DOHH2 (cell line): Measurements from ENCODE around the gene GPSM3.

Source experiments
- H3F3A ChIP-seq: fragments of 200-600 bp; sonication (generic), shearing (Covaris generic); 2 replicates; pipeline ENCODE4 v1.6.0; 2016; ENCODE audit warnings: antibody characterized with exemption, mild to moderate bottlenecking; ENCODE audit not compliant: control insufficient read depth, insufficient read depth
- H3K27ac ChIP-seq: fragments of 200-600 bp; sonication (generic); 2 replicates; pipeline ENCODE4 v1.5.1; 2014; ENCODE audit warnings: low read depth, mild to moderate bottlenecking, low read length, moderate library complexity
- H3K27me3 ChIP-seq: fragments of 200-600 bp; sonication (generic); 2 replicates; pipeline ENCODE4 v1.6.1; 2014; ENCODE audit warnings: mild to moderate bottlenecking, low read length, mixed read lengths; ENCODE audit not compliant: control insufficient read depth
- H3K36me3 ChIP-seq: fragments of 200-600 bp; sonication (generic); 2 replicates; pipeline ENCODE4 v1.6.1; 2014; ENCODE audit warnings: mild to moderate bottlenecking, low read length, moderate library complexity, mixed read lengths; ENCODE audit not compliant: control insufficient read depth
- H3K4me1 ChIP-seq: fragments of 200-600 bp; sonication (generic); 2 replicates; pipeline ENCODE4 v1.6.1; 2014; ENCODE audit warnings: mild to moderate bottlenecking, low read length, mixed read lengths; ENCODE audit not compliant: control insufficient read depth
- H3K4me2 ChIP-seq: fragments of 200-600 bp; sonication (generic); 2 replicates; pipeline ENCODE4 v1.6.0; 2014; ENCODE audit warnings: mild to moderate bottlenecking, low read length, moderate library complexity
- H3K4me3 ChIP-seq: fragments of 200-600 bp; sonication (generic); 2 replicates; pipeline ENCODE4 v1.5.1; 2014; ENCODE audit warnings: mild to moderate bottlenecking, low read length, mixed read lengths
- H3K79me2 ChIP-seq: fragments of 200-600 bp; sonication (generic); 2 replicates; pipeline ENCODE4 v1.6.1; 2014; ENCODE audit warnings: mild to moderate bottlenecking, low read length, mixed read lengths; ENCODE audit not compliant: control insufficient read depth
- H3K9me2 ChIP-seq: fragments of 200-600 bp; sonication (generic); replicated peaks from 2 replicates; pipeline ENCODE4 v1.6.1; 2014; ENCODE audit warnings: mild to moderate bottlenecking, low read length, mixed read lengths; ENCODE audit not compliant: control insufficient read depth
- H3K9me3 ChIP-seq: fragments of 200-600 bp; sonication (generic); 2 replicates; pipeline ENCODE4 v1.6.1; 2014; ENCODE audit warnings: antibody characterized with exemption, low read length, mixed read lengths; ENCODE audit not compliant: control insufficient read depth, insufficient read depth
- H4K20me1 ChIP-seq: fragments of 200-600 bp; sonication (generic); 2 replicates; pipeline ENCODE4 v1.6.0; 2014; ENCODE audit warnings: low read depth, mild to moderate bottlenecking, antibody characterized with exemption, low read length, moderate library complexity; ENCODE audit not compliant: control insufficient read depth, insufficient read depth
- EZH2phosphoT487 ChIP-seq: fragments of 200-600 bp; sonication (generic); IDR thresholded peaks from 2 replicates; pipeline ENCODE4 v1.6.1; 2017; ENCODE audit warnings: borderline replicate concordance, mild to moderate bottlenecking, antibody characterized with exemption, low read length, moderate library complexity, mixed read lengths
- TF ChIP-seq, protein P1 (sequence below): fragments of 200-600 bp; sonication (generic); IDR thresholded peaks from one replicate; pipeline ENCODE4 v1.5.1; 2014; ENCODE audit warnings: antibody characterized with exemption, mild to moderate bottlenecking, low read depth, low read length; ENCODE audit not compliant: poor library complexity, severe bottlenecking

The GPSM3 gene

DNA sequence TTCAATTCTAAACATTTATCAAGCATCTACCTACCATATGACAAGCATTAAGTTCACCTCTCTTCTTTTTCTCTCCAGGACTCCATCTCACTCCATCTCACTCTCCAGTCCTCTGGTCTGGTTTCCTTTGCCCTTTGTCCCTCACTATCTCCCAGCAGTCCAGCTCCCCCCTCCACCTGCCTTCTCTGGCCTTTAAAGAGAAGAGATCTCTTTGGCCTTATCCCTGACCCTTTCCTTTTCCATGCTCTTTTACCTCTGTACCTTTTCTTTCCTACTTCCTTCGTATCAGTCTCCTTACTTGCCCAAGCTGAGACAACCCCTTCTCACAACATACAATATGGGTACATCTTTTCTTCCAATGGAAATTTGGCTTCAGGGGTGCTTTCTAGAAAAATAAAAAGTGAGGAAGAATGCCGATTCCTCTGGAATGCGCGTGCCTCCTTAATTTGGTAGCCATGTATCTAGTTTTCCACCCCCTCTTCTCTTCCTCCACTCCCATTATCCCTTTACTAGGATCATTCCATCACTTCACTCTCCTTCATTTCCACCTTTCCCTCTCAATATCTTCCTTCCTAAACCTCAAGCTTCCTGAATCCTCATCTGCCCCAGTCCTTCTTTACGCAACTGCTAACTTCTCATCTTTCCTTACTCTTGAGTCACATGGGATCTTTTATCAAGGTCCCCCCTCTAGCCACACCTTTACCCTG is 15.8 kb downstream of the GPSM3 start:
- Histone ChIP-seq H3K79me2 (peaks cover 53% of the 10 kb centered on the region), H4K20me1 (no peaks in the 10 kb centered on the region)
- TF ChIP-seq, protein P1, sequence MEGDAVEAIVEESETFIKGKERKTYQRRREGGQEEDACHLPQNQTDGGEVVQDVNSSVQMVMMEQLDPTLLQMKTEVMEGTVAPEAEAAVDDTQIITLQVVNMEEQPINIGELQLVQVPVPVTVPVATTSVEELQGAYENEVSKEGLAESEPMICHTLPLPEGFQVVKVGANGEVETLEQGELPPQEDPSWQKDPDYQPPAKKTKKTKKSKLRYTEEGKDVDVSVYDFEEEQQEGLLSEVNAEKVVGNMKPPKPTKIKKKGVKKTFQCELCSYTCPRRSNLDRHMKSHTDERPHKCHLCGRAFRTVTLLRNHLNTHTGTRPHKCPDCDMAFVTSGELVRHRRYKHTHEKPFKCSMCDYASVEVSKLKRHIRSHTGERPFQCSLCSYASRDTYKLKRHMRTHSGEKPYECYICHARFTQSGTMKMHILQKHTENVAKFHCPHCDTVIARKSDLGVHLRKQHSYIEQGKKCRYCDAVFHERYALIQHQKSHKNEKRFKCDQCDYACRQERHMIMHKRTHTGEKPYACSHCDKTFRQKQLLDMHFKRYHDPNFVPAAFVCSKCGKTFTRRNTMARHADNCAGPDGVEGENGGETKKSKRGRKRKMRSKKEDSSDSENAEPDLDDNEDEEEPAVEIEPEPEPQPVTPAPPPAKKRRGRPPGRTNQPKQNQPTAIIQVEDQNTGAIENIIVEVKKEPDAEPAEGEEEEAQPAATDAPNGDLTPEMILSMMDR = no peak
- no peak for TF ChIP-seq EZH2phosphoT487

DNA sequence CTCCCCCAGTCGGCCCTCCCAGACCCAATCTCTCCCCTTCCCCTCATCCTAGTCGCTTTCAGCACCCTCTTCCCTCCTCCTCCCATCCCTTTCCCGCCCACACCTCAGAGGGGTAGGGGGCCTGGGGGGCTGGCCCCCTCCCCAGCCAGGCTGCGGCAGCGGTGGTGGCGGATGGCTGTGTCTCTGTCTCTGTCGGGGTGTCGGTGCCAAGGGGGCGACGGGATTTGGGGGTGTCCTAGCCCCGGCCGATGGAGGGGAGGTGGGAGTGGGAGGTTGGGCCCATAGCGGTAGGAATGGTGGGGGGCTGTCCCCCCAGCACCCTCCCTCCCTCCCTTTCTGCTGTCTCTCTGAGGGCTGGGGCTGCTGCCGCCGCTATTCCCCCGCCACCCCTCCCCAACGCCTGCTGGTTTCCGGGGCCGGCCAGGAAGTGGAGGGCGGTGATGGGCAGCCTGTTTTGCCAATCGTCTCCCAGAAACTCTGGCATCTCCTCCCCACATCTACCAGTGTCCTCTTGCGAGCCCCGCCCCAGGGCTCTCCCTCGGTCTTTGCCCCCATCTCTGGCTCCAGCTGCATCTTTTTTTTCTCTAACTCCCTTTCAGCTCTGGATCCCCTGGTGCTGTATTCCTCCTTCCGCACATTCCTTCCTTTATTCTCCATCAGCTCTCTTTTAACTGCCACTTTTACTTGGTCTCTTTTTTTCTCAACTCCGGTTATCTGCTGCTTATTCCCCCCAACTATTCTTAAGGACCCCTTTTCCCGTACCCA is 16.6 kb downstream of the GPSM3 start, which contains the start of gene AGPAT1:
AGPAT1 (minus strand) TSS at position 374 of the 765 bp plus-strand sequence. CDS start 4,588 bp downstream, outside the sequence.
- H3K4me2 ChIP-seq = peak within 1 kb of the TSS; percentile 99
- H3K27ac ChIP-seq = peak within 1 kb of the TSS; percentile 94
- peaks cover 48% of the 10 kb centered on the region for H3K79me2 ChIP-seq
- H3K9me2 ChIP-seq = no peaks in the 10 kb centered on the region
- peaks cover 15% of the 10 kb centered on the region for H3F3A ChIP-seq
- peaks cover 25% of the 10 kb centered on the region for H3K36me3 ChIP-seq
- TF ChIP-seq, protein P1 = no peak
- no peak for TF ChIP-seq EZH2phosphoT487
- H3K9me3 ChIP-seq = no peaks in the 10 kb centered on the region
- H3K4me1 ChIP-seq = peaks cover 49% of the 10 kb centered on the region
- no peaks in the 10 kb centered on the region for H4K20me1 ChIP-seq
- H3K4me3 ChIP-seq = peak within 1 kb of the TSS; percentile 85
- H3K27me3 ChIP-seq = no peaks in the 10 kb centered on the region

More for the DNA sequence above, 15.8 kb downstream of the GPSM3 start:
- Histone ChIP-seq H3K36me3 (peaks cover 29% of the 10 kb centered on the region), H3K9me3 (no peaks in the 10 kb centered on the region), H3K4me3 (peak overlapping the region; percentile 85), H3K4me2 (peak overlapping the region; percentile 99), H3F3A (peaks cover 15% of the 10 kb centered on the region), H3K27ac (peak overlapping the region; percentile 94), H3K4me1 (peaks cover 49% of the 10 kb centered on the region), H3K27me3 (no peaks in the 10 kb centered on the region), H3K9me2 (no peaks in the 10 kb centered on the region)

DNA sequence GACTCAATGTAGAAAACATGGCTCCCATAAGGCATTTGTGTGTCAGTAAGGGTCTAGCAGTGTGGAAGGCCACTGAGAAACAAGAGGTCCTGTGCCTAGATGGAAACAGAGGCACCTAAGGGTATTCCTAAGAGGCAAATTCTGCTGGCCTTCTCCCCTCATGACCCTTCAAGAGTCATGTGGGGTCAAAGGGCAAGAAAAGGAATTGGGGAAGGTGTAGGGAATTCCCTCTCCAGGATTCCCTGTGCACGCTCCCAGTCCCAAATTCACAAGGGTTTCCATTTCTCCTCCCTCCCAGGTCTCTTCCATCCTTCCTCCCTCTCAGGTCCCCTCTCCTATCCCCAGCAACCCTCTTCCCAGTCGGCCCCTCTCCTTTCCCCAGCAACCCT is 17.1 kb downstream of the GPSM3 start:
- no peaks in the 10 kb centered on the region for H3K27me3 ChIP-seq
- TF ChIP-seq EZH2phosphoT487 = no peak
- TF ChIP-seq, protein P1 = no peak
- H3K4me2 ChIP-seq = peak overlapping the region; percentile 99
- no peaks in the 10 kb centered on the region for H3K9me2 ChIP-seq
- peaks cover 15% of the 10 kb centered on the region for H3F3A ChIP-seq
- no peak overlapping the region; the same call in 1 of the 2 replicates for H3K27ac ChIP-seq
- peak overlapping the region; percentile 85 for H3K4me3 ChIP-seq
- H4K20me1 ChIP-seq = no peaks in the 10 kb centered on the region
- peaks cover 49% of the 10 kb centered on the region for H3K4me1 ChIP-seq
- peaks cover 24% of the 10 kb centered on the region for H3K36me3 ChIP-seq
- H3K79me2 ChIP-seq = peaks cover 48% of the 10 kb centered on the region
- H3K9me3 ChIP-seq = no peaks in the 10 kb centered on the region
